Immature natural killer cell (primary cell): ENCODE measurements around the gene USP16. TPM values are rescaled to one million over a fixed set of nuclear protein-coding genes. Genes with fewer than 3 reads are reported as not detected.
A peak's percentile ranks its signal among the peaks of the same experiment; 100 is the strongest.
"Not testable (repeated sequence)": the region's sequence is repeated elsewhere in the genome, so short reads cannot be mapped to it uniquely, and the experiment has no call there.

Experiments used
- DNase-seq, 3 donors: peaks; one replicate each; pipeline ENCODE4 v3.0.0; 2022; ENCODE audit warnings: mixed read lengths in 1 of 3
- H3K27ac Mint-ChIP-seq, 6 donors: one replicate each; pipeline ENCODE4 v1.8.0; 2020; ENCODE audit warnings: mixed read lengths in 6 of 6, mild to moderate bottlenecking in 5 of 6, inconsistent platforms in 4 of 6, moderate library complexity in 3 of 6
- H3K27me3 Mint-ChIP-seq, 3 donors: one replicate each; pipeline ENCODE4 v1.8.0; 2020 to 2021; ENCODE audit warnings: low read depth in 3 of 3, mild to moderate bottlenecking in 3 of 3, mixed read lengths in 3 of 3, moderate library complexity in 3 of 3, inconsistent platforms in 1 of 3
- H3K36me3 Mint-ChIP-seq, 3 donors: one replicate each; pipeline ENCODE4 v1.8.0; 2020; ENCODE audit warnings: mixed read lengths in 3 of 3, inconsistent platforms in 2 of 3, mild to moderate bottlenecking in 2 of 3
- H3K4me1 Mint-ChIP-seq, 2 donors: one replicate each; pipeline ENCODE4 v1.8.0; 2020; ENCODE audit warnings: inconsistent platforms in 2 of 2, mild to moderate bottlenecking in 2 of 2, mixed read lengths in 2 of 2, moderate library complexity in 1 of 2
- H3K4me3 Mint-ChIP-seq, 5 donors: one replicate each; pipeline ENCODE4 v1.8.0; 2020; ENCODE audit warnings: mild to moderate bottlenecking in 5 of 5, mixed read lengths in 5 of 5, inconsistent platforms in 3 of 5, moderate library complexity in 3 of 5
- H3K9me3 Mint-ChIP-seq, 6 donors: one replicate each; pipeline ENCODE4 v1.8.0; 2020; ENCODE audit warnings: mild to moderate bottlenecking in 6 of 6, mixed read lengths in 6 of 6, inconsistent platforms in 4 of 6, moderate library complexity in 3 of 6
- polyA plus RNA-seq, 3 donors: library from polyadenylated mRNA; unstranded; fragments of 300-500 nt; fragmentation: Illumina TruSeq; gene quantifications; one replicate each; pipeline ENCODE4 v1.2.3, GENCODE V29; 2021

USP16 gene
- polyA plus RNA-seq, 3 donors from 2014 or later = 12.0 to 31.3 (median 20.5) TPM

GRCh38 chr21:29053656-29054055, 29.2 kb downstream of the USP16 start:
- Mint-ChIP-seq H3K4me3 (no peak overlapping the region), H3K36me3 (peaks cover 0 to 38% (median 25%) of the 10 kb centered on the region in 3 donors), H3K9me3 (no peaks in the 10 kb centered on the region), H3K27ac (peak overlapping the region in 1 of 6 donors; percentile 38), H3K4me1 (no peaks in the 10 kb centered on the region), H3K27me3 (peaks cover 2 to 3% (median 2%) of the 10 kb centered on the region in 3 donors)
- no peak for DNase-seq

- Mint-ChIP-seq H3K27ac (peak overlapping the region in 3 of 6 donors; percentile 10 to 36 (median 23)), H3K4me1 (no peaks in the 10 kb centered on the region), H3K9me3 (no peaks in the 10 kb centered on the region), H3K4me3 (no peak overlapping the region), H3K36me3 (peaks cover 0 to 36% (median 18%) of the 10 kb centered on the region in 3 donors), H3K27me3 (peaks cover 2 to 3% (median 2%) of the 10 kb centered on the region in 3 donors)
- no peak for DNase-seq
Observed at GRCh38 chr21:29055080-29055479, 30.6 kb downstream of the USP16 start.

DNA sequence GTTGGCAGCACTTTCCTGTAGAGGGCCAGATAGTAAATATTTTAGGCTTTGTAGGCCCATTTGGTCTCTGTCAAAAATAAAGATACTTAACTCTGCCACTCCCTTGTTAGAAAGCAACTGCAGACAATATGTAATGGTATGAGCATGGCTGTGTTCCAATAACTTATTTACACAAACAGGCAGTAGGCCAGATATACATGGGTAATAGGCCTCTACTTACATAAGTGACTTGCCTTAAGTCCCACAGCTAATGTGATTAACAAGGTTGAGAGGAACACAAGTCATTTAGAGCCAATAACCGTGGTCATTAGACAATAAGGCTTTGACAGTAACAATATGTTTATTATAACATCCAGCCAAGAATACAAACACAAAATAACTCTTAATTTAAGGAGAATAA, 31.5 kb downstream of the USP16 start:
- Mint-ChIP-seq H3K27me3 (peaks cover 2 to 3% (median 2%) of the 10 kb centered on the region in 3 donors), H3K36me3 (peaks cover 0 to 42% (median 20%) of the 10 kb centered on the region in 3 donors), H3K27ac (peak overlapping the region in 3 of 6 donors; percentile 26 to 58 (median 30)), H3K4me1 (no peaks in the 10 kb centered on the region), H3K9me3 (no peaks in the 10 kb centered on the region), H3K4me3 (no peak overlapping the region)
- DNase-seq = no peak

DNA sequence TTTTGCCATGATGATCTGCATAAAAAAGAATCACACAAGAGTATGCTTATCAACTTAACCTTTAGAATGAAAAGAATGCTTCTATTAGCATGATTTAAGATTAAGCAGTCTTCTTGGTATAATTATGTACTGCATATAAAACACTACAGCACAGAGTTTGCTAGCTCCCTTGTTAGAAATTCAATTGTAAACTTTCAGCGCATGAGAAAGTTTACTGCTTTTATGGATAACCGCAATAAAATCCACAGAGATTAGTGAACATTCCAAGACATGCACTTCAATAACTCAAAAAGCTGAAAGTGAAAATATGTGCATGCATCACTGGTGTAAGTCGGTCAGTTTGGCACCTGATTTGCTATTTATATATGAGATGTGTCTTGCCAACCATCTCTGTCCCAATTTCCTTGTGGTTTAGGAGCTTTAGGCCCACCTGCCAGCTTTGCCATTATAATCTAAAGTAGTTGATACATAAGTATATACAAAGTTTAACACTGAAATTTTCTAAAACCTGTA, 32.1 kb downstream of the USP16 start:
- peak overlapping the region in 3 of 6 donors; percentile 12 to 58 (median 45) for H3K27ac Mint-ChIP-seq
- H3K4me3 Mint-ChIP-seq = no peak overlapping the region
- no peak for DNase-seq
- no peaks in the 10 kb centered on the region for H3K9me3 Mint-ChIP-seq
- peaks cover 2 to 3% (median 2%) of the 10 kb centered on the region in 3 donors for H3K27me3 Mint-ChIP-seq
- H3K36me3 Mint-ChIP-seq = peaks cover 4 to 48% (median 26%) of the 10 kb centered on the region in 3 donors
- H3K4me1 Mint-ChIP-seq = no peaks in the 10 kb centered on the region

DNA sequence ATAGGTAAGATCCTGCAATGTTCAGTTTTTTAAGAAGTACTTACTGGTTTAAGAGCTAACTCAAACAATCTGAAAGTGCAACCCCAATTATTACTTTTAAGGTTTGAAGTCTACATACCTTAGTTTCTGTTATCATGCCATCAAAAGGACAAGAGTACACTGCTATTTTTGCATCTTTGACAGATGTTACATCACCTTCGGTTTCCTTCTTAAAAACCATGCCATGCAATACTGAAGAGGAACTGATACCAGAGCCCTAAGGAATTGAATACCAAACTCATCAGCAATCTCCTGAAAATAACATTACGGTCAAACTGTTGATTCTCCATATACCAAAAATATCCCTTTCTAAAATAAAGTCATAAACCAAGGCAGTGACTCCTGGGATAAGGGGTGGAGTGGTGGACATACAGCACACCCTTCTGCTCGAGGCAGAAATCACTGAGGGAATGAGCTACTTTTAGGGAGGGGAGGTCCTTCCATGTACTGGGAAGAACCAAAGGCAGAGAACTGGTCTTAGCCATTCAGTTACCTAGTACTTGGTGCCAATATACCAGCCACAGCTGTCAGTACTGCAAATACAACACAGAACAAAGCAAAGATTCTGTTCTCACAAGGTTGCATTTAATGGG, 40.5 kb downstream of the USP16 start:
- Mint-ChIP-seq H3K27ac (peak overlapping the region in 1 of 6 donors; percentile 12), H3K4me1 (peaks cover 0 to 15% of the 10 kb centered on the region in 2 donors), H3K4me3 (no peak overlapping the region), H3K9me3 (no peaks in the 10 kb centered on the region), H3K27me3 (no peaks in the 10 kb centered on the region), H3K36me3 (peaks cover 10 to 51% (median 33%) of the 10 kb centered on the region in 3 donors)
- no peak for DNase-seq

DNA sequence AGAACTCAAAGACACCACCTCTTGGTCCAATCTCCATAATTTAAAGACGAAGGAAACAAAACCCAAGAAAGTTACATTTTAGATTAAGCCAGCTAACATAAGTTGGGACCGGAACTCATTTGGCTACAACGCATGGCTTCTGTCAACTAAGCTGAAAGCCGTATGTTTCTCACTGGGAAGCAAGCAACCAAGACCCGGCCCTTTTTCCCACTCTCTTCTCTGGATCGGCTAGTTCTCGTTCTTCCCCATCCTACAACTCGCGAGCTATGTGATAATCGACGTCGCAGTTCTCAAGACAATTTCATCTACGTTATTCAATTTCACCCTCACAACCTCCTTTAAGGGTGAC, 48.4 kb downstream of the USP16 start:
- H3K27ac Mint-ChIP-seq = peak overlapping the region; percentile 95 to 99 (median 98)
- H3K36me3 Mint-ChIP-seq = peaks cover 0 to 3% (median 0%) of the 10 kb centered on the region in 3 donors
- no peaks in the 10 kb centered on the region for H3K9me3 Mint-ChIP-seq
- peak overlapping the region; percentile 99 to 100 (median 100) for H3K4me3 Mint-ChIP-seq
- DNase-seq = no peak
- H3K27me3 Mint-ChIP-seq = peaks cover 9 to 15% (median 11%) of the 10 kb centered on the region in 3 donors
- peaks cover 53 to 77% of the 10 kb centered on the region in 2 donors for H3K4me1 Mint-ChIP-seq

DNA sequence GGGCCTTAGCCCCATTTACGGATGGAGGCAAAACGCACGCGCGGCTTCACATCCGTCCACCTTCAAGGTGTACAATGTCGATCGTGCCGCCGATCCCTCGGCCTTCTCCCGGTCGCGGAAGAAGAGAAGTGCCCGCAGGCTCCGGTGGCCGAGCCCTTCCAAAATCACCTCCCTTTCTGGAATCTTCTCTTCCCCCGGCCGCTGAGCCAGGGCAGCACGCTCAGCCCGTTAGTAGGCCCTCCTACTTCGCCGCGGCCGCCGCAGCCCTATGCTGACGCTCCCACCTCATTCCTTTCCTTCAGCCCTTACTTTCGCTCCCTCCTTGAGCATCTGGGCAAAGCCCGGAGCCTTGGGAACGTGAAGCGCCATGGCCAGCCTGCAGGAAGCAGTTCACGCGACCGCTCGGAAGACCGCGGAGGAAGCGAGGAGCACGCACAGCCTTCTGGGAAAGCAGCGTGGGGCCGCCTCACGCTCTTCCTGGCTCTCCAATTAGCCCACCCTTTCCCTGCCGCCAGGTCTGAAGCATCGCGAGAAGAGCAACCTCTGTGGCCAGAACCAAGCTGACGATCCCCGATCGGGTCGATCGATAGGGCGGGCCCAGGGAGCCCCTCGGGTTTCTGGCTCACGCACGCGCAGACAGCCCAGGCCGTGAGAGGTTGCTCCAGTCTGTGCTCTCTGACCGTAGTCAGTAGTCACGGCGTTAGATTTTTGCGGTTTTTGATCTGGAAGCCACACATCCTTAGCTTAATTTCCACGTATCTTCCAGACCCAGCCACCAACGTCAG, 48.9 kb downstream of the USP16 start, which contains the start of gene CCT8:
CCT8 (minus strand) TSS at position 427 of the 785 bp plus-strand sequence; CDS start at position 369, 58 bp downstream.
- peak within 1 kb of the TSS; percentile 99 to 100 (median 100) for H3K4me3 Mint-ChIP-seq
- peaks cover 11 to 15% (median 11%) of the 10 kb centered on the region in 3 donors for H3K27me3 Mint-ChIP-seq
- peak within 1 kb of the TSS; percentile 95 to 99 (median 98) for H3K27ac Mint-ChIP-seq
- peak; percentile 98 to 99 (median 98) for DNase-seq
- H3K4me1 Mint-ChIP-seq = peaks cover 57 to 79% of the 10 kb centered on the region in 2 donors
- no peaks in the 10 kb centered on the region for H3K36me3 Mint-ChIP-seq
- H3K9me3 Mint-ChIP-seq = no peaks in the 10 kb centered on the region

DNA sequence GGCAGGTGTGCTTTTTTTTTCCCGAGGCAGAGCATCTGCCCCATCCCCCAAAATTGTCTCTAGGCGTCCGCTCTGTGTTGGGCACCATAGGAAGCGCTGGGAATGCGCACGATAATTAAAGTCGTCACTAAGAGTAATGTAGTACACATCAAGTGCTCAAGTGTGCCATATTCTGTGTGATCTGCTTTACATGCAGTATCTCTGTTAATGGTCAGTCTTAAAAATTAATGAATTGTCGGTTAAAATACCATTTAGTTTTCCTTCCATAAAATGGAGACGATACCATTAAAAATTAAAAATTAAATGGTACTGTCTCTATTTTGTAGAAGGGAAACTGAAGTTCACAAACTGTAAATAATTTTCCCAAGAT, 49.5 kb downstream of the USP16 start:
- no peaks in the 10 kb centered on the region for H3K36me3 Mint-ChIP-seq
- H3K9me3 Mint-ChIP-seq = no peaks in the 10 kb centered on the region
- DNase-seq = no peak
- H3K27ac Mint-ChIP-seq = peak overlapping the region; percentile 95 to 99 (median 98)
- H3K27me3 Mint-ChIP-seq = peaks cover 13 to 15% (median 13%) of the 10 kb centered on the region in 3 donors
- H3K4me3 Mint-ChIP-seq = peak overlapping the region; percentile 99 to 100 (median 100)
- peaks cover 63 to 85% of the 10 kb centered on the region in 2 donors for H3K4me1 Mint-ChIP-seq

DNA sequence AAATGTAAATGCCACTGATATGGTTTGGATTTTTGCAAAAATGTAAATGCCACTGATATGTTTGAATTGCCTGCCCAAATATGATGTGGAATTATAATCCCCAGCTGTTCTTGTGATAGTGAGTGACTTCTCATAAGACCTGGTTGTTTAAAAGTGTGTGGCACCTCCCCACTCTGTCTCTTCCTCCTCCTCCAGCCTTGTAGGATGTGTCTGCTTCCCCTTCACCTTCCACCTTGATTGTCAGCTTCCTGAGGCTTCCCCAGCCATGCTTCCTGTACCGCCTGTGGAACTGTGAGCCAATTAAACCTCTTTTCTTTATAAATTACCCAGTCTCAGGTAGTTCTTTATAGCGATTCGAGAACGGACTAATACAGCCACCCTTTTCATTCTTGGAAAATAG, 50.3 kb downstream of the USP16 start:
- DNase-seq = no peak
- H3K27ac Mint-ChIP-seq = peak overlapping the region in 2 of 6 donors; percentile 50 to 57
- no peaks in the 10 kb centered on the region for H3K36me3 Mint-ChIP-seq
- peak overlapping the region in 4 of 5 donors; percentile 56 to 61 (median 59) for H3K4me3 Mint-ChIP-seq
- H3K4me1 Mint-ChIP-seq = peaks cover 71 to 85% of the 10 kb centered on the region in 2 donors
- peaks cover 13 to 15% (median 13%) of the 10 kb centered on the region in 3 donors for H3K27me3 Mint-ChIP-seq
- H3K9me3 Mint-ChIP-seq = no peaks in the 10 kb centered on the region

DNA sequence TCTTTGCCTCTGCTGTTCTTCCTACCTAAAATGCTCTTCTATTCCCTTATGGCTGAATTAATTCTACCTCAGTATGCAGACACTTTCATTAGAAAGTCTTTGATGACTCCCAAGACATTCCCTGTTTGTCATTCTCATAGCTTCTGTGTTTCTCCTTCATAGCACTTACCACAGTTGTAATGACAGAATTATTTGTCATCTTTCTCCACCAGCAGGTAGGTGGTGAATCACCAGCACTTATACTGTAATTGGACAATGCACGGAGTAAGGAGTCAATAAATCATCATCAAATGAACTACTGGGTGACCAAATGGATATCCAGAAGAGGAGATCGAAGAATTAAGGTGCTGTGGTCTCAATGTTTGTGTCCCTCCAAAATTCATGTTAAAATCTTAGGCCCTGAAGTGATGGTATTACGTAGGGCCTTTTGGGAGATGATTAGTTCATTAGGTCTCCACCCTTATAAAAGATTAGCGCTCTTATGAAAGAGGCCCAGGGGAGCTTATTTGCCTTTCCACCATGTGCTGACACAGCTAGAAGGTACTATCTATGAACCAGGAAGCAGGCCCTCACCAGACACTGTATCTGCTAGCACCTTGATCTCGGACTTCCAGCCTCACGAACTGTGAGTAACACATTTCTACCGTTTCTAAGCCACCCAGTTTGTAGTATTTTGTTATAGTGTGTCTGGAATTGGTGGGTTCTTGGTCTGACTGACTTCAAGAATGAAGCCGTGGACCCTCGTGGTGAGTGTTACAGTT, 51.4 kb downstream of the USP16 start:
- Mint-ChIP-seq H3K4me3 (peak overlapping the region; percentile 83 to 91 (median 86)), H3K27ac (peak overlapping the region; percentile 86 to 94 (median 90)), H3K9me3 (no peaks in the 10 kb centered on the region), H3K27me3 (peaks cover 13 to 15% (median 13%) of the 10 kb centered on the region in 3 donors), H3K36me3 (no peaks in the 10 kb centered on the region), H3K4me1 (peaks cover 79 to 85% of the 10 kb centered on the region in 2 donors)
- no peak for DNase-seq

DNA sequence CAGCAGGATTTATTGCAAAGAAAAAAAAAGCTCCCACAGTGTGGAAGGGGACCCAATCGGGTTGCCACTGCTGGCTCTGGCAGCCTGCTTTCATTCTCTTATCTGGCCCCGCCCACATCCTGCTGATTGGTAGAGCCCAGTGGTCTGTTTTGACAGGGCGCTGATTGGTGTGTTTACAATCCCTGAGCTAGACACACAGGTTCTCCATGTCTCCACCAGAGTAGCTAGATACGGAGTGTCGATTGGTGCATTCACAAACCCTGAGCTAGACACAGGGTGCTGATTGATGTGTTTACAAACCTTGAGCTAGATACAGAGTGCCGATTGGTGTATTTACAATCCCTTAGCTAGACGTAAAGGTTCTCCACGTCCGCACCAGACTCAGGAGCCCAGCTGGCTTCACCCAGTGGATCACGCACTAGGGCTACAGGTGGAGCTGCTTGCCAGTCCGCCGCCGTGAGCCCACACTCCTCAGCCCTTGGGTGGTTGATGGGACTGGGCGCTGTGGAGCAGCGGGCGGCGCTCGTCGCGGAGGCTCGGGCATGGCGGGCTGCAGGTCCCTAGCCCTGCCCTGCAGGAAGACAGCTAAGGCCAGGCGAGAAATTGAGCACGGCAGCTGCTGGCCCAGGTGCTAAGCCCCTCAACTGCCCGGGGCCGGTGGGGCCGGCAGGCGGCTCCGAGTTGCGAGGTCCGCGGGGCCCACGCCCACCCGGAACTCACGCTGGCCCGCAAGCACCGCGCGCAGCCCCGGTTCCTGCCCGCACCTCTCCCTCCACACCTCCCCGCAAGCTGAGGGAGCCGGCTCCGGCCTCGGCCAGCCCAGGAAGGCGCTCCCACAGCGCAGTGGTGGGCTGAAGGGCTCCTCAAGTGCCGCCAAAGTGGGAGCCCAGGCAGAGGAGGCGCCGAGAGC, 52.5 kb downstream of the USP16 start:
- H3K4me3 Mint-ChIP-seq = peak overlapping the region; percentile 85 to 91 (median 89)
- DNase-seq = peak; percentile 76 to 78 (median 77)
- peaks cover 13 to 15% (median 13%) of the 10 kb centered on the region in 3 donors for H3K27me3 Mint-ChIP-seq
- H3K9me3 Mint-ChIP-seq, H3K36me3 Mint-ChIP-seq: not testable (repeated sequence)
- H3K27ac Mint-ChIP-seq = peak overlapping the region; percentile 88 to 94 (median 92)
- peaks cover 78 to 84% of the 10 kb centered on the region in 2 donors for H3K4me1 Mint-ChIP-seq

DNA sequence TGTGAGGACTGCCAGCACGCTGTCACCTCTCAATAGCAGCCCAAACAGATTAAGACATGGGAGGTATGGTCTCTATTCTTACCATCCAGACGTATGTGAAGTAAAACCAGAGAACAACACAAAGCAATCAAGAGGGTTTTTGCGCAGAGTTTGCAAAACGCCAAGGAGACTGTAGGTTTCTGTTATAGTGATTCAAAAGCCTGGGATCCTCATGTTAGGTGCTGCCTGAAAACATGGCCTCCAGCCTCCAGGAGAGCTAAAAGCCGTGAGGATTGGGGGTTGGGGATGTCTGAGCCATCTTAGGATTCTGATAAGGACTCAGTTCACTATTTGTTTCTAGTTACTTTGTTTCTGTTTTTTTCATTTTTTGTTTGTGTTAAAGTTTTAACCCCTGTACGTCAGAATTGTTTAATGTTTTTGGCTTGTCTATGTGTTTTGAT, 53.2 kb downstream of the USP16 start:
- Mint-ChIP-seq H3K27ac (peak overlapping the region; percentile 88 to 94 (median 92)), H3K4me1 (peaks cover 72 to 77% of the 10 kb centered on the region in 2 donors), H3K36me3 (no peaks in the 10 kb centered on the region), H3K4me3 (peak overlapping the region; percentile 85 to 90 (median 87)), H3K9me3 (no peaks in the 10 kb centered on the region), H3K27me3 (peaks cover 13 to 15% (median 13%) of the 10 kb centered on the region in 3 donors)
- peak in 1 of 3 donors; percentile 10 for DNase-seq
